GM03348 (cell line): Measurements from ENCODE around the gene PDZRN4.

Source experiments
- DNase-seq: peaks from one replicate; pipeline ENCODE4 v3.0.0; 2012; ENCODE audit warnings: low spot score

Gene PDZRN4

GRCh38 chr12:41362510-41362909, 174.4 kb downstream of the PDZRN4 start:
- no peak for DNase-seq

- DNase-seq: no peak
Measured at GRCh38 chr12:41362931-41363330, 174.8 kb downstream of the PDZRN4 start.

GRCh38 chr12:41364211-41364610, 176.1 kb downstream of the PDZRN4 start:
- no peak for DNase-seq

- DNase-seq: no peak
Measured at GRCh38 chr12:41365653-41366171, 177.6 kb downstream of the PDZRN4 start.

- DNase-seq: no peak
Measured at GRCh38 chr12:41367726-41368405, 179.7 kb downstream of the PDZRN4 start.

- DNase-seq: no peak
Measured at GRCh38 chr12:41380878-41381277, 192.8 kb downstream of the PDZRN4 start.

- DNase-seq: no peak
Measured at GRCh38 chr12:41402801-41403200, 214.7 kb downstream of the PDZRN4 start.

GRCh38 chr12:41407232-41407799, 219.2 kb downstream of the PDZRN4 start:
- no peak for DNase-seq

GRCh38 chr12:41409628-41410027, 221.5 kb downstream of the PDZRN4 start:
- no peak for DNase-seq

- DNase-seq: no peak
Measured at GRCh38 chr12:41418586-41418985, 230.5 kb downstream of the PDZRN4 start.

GRCh38 chr12:41419131-41419893, 231.2 kb downstream of the PDZRN4 start:
- DNase-seq: no peak

GRCh38 chr12:41424651-41425050, 236.5 kb downstream of the PDZRN4 start:
- DNase-seq: no peak

GRCh38 chr12:41433460-41433859, 245.3 kb downstream of the PDZRN4 start:
- DNase-seq: no peak

GRCh38 chr12:41436076-41436475, 248.0 kb downstream of the PDZRN4 start:
- no peak for DNase-seq

- DNase-seq: no peak
Measured at GRCh38 chr12:41437563-41437962, 249.4 kb downstream of the PDZRN4 start.

GRCh38 chr12:41438854-41439541, 250.9 kb downstream of the PDZRN4 start:
- DNase-seq: no peak

- DNase-seq: no peak
Measured at GRCh38 chr12:41439801-41440200, 251.7 kb downstream of the PDZRN4 start.

GRCh38 chr12:41441180-41441579, 253.1 kb downstream of the PDZRN4 start:
- DNase-seq: no peak

GRCh38 chr12:41442896-41443295, 254.8 kb downstream of the PDZRN4 start:
- DNase-seq: no peak

- no peak for DNase-seq
Measured at GRCh38 chr12:41443690-41444089, 255.6 kb downstream of the PDZRN4 start.

GRCh38 chr12:41452838-41453407, 264.8 kb downstream of the PDZRN4 start:
- DNase-seq: no peak

- DNase-seq: no peak
Measured at GRCh38 chr12:41453409-41453808, 265.3 kb downstream of the PDZRN4 start.
